CD4-positive, alpha-beta T cell (primary cell): ENCODE data around the gene FAM124A. TPM values are rescaled to one million over a fixed set of nuclear protein-coding genes. Genes with fewer than 3 reads are reported as not detected.

Experiments
- ATAC-seq: fragments of 200-7000 bp; cut with Tn5 transposase; one replicate; pipeline ENCODE4 v1.10.0; 2022; ENCODE audit warnings: mild to moderate bottlenecking; ENCODE audit not compliant: poor library complexity
- CTCF ChIA-PET: fragments of 350-600 bp; sonication (Branson Sonifier 250); formaldehyde crosslinking; loops from one replicate; lab custom pipeline; 2021; ENCODE audit warnings: antibody characterized with exemption, inconsistent platforms; lab: Charles Lee
- POLR2A ChIA-PET: fragments of 350-600 bp; sonication (Branson Sonifier 250); formaldehyde crosslinking; loops from one replicate; lab custom pipeline; 2021; ENCODE audit warnings: antibody characterized with exemption, inconsistent platforms; lab: Charles Lee
- DNase-seq, 14 experiments: peaks; one replicate each; pipeline ENCODE4 v3.0.0-alpha.2; 2013 to 2020; ENCODE audit warnings: mixed read lengths in 2 of 14
- H3K27ac ChIP-seq, 2 donors: one replicate each; pipeline versions ENCODE4 v1.5.1 to v1.7.0; 2013; ENCODE audit warnings: low read length in 2 of 2, low read depth in 1 of 2, mild to moderate bottlenecking in 1 of 2
- H3K27me3 ChIP-seq, 2 experiments: 1 replicate in 1 of 2; 2 replicates in 1 of 2; pipeline versions ENCODE4 v1.6.1 to v1.7.0; 2013; ENCODE audit warnings: low read length in 2 of 2, control low read depth in 1 of 2, mild to moderate bottlenecking in 1 of 2, moderate library complexity in 1 of 2; ENCODE audit not compliant: insufficient read depth in 2 of 2, control insufficient read depth in 1 of 2
- H3K36me3 ChIP-seq: one replicate; pipeline ENCODE4 v1.6.1; 2013; ENCODE audit warnings: low read length, control low read depth; ENCODE audit not compliant: insufficient read depth
- H3K4me1 ChIP-seq: one replicate; pipeline ENCODE4 v1.6.1; 2013; ENCODE audit warnings: low read length, control low read depth; ENCODE audit not compliant: insufficient read depth
- H3K4me3 ChIP-seq: one replicate; pipeline ENCODE4 v1.5.1; 2013; ENCODE audit warnings: mild to moderate bottlenecking, low read length, moderate library complexity
- H3K9me3 ChIP-seq, 2 experiments: 1 replicate in 1 of 2; 2 replicates in 1 of 2; pipeline versions ENCODE4 v1.6.1 to v1.7.0; 2013; ENCODE audit warnings: low read length in 2 of 2, mild to moderate bottlenecking in 2 of 2, control low read depth in 1 of 2, moderate library complexity in 1 of 2; ENCODE audit not compliant: control insufficient read depth in 1 of 2, insufficient read depth in 1 of 2
- H3K27ac Mint-ChIP-seq: one replicate; pipeline ENCODE4 v1.8.0; 2020; ENCODE audit warnings: mixed read lengths
- H3K27me3 Mint-ChIP-seq: one replicate; pipeline ENCODE4 v1.8.0; 2021; ENCODE audit warnings: mixed read lengths
- H3K36me3 Mint-ChIP-seq: one replicate; pipeline ENCODE4 v1.8.0; 2021; ENCODE audit warnings: low read depth, mixed read lengths
- H3K4me1 Mint-ChIP-seq: one replicate; pipeline ENCODE4 v1.8.0; 2021; ENCODE audit warnings: low read depth, mixed read lengths
- H3K4me3 Mint-ChIP-seq: one replicate; pipeline ENCODE4 v1.8.0; 2020; ENCODE audit warnings: mild to moderate bottlenecking, mixed read lengths
- H3K9me3 Mint-ChIP-seq: one replicate; pipeline ENCODE4 v1.8.0; 2020; ENCODE audit warnings: mixed read lengths
- intact Hi-C, 2 experiments: fragments of 100-400 bp; cut with DNase I in 1 of 2; cut with micrococcal nuclease in 1 of 2; formaldehyde crosslinking; loops; one replicate each; pipeline versions ENCODE4 v1.15.1 to v1.9.0; 2023 to 2025; cut with DNase I, micrococcal nuclease
- total RNA-seq, 174 experiments: library from RNA in 2 of 174; stranded (reverse) in 2 of 174; gene quantifications; one replicate each; pipeline ENCODE4 v1.2.3 and lab custom pipeline; 2021 to 2026
- TF ChIP-seq, protein P1 (sequence below): fragments of 200-600 bp; IDR thresholded peaks from one replicate; pipeline ENCODE4 v1.8.0; 2022; ENCODE audit warnings: antibody characterized with exemption, mild to moderate bottlenecking

The FAM124A gene
- total RNA-seq, 2 experiments from 2014 or later: not detected

DNA sequence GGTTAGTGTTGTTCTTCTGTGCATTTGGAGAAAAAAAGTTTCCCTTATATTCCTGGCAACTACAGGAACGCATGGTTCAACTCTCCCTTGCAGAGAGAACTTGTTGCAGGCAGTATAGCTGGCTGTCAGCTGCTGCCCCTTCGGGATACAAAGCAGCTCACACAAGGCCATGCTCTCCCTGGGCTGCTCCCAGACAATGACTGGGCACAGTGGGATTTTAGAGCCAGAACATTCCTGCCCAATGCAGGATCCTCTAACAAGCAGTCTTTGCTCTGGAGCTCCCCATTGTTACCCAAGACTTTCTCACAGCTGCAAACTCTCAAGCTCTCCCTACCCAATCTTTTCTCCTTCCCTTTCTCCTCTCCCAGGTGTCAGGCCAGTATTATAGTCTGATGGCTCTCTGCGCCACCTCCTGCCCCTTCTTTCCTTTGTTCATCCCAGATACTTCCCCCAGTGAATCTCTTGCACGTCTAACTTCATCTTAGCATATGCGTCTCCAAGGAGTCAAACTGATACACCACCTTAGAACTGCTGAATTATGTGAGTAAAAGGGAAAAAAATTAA, 89.8 kb downstream of the FAM124A start:
- Histone ChIP-seq H3K4me3 (no peak overlapping the region), H3K27ac (no peak overlapping the region), H3K9me3 (no peaks in the 10 kb centered on the region), H3K36me3 (no peaks in the 10 kb centered on the region), H3K4me1 (no peaks in the 10 kb centered on the region), H3K27me3 (peaks cover 0 to 7% of the 10 kb centered on the region in 2 experiments)
- Mint-ChIP-seq H3K36me3 (no peaks in the 10 kb centered on the region), H3K4me1 (no peaks in the 10 kb centered on the region), H3K4me3 (no peak overlapping the region), H3K27ac (no peak overlapping the region), H3K27me3 (no peaks in the 10 kb centered on the region), H3K9me3 (no peaks in the 10 kb centered on the region)
- intact Hi-C loops: no loop called here
- DNase-seq (no peak), ATAC-seq (no peak)
- TF ChIP-seq, protein P1, sequence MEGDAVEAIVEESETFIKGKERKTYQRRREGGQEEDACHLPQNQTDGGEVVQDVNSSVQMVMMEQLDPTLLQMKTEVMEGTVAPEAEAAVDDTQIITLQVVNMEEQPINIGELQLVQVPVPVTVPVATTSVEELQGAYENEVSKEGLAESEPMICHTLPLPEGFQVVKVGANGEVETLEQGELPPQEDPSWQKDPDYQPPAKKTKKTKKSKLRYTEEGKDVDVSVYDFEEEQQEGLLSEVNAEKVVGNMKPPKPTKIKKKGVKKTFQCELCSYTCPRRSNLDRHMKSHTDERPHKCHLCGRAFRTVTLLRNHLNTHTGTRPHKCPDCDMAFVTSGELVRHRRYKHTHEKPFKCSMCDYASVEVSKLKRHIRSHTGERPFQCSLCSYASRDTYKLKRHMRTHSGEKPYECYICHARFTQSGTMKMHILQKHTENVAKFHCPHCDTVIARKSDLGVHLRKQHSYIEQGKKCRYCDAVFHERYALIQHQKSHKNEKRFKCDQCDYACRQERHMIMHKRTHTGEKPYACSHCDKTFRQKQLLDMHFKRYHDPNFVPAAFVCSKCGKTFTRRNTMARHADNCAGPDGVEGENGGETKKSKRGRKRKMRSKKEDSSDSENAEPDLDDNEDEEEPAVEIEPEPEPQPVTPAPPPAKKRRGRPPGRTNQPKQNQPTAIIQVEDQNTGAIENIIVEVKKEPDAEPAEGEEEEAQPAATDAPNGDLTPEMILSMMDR: no peak
- POLR2A ChIA-PET: no interaction called here
- CTCF ChIA-PET: no interaction called here

DNA sequence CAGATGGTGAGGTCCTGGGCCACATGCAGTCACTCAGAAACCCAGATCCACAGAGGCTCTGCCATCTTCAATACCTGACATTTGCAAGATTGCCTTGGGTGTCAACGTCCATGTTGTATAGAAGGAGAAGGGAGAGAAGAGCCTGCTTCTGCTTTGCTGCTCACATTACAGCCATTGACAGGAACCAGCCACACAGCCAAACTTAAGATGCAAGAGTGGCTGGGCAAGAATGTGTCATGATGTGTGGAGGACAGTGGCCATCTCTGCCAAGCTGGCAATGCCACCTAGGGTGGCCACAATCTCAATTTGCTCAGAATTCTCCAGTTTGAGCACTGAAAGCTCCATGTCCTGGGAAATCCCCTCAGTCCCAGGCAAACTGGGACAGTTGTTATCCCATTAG, 91.4 kb downstream of the FAM124A start:
- Histone ChIP-seq H3K4me1 (no peaks in the 10 kb centered on the region), H3K9me3 (no peaks in the 10 kb centered on the region), H3K27ac (no peak overlapping the region), H3K36me3 (no peaks in the 10 kb centered on the region), H3K4me3 (no peak overlapping the region), H3K27me3 (peaks cover 0 to 7% of the 10 kb centered on the region in 2 experiments)
- Mint-ChIP-seq H3K4me3 (no peak overlapping the region), H3K9me3 (no peaks in the 10 kb centered on the region), H3K27me3 (no peaks in the 10 kb centered on the region), H3K4me1 (no peaks in the 10 kb centered on the region), H3K36me3 (no peaks in the 10 kb centered on the region), H3K27ac (no peak overlapping the region)
- ATAC-seq (no peak), DNase-seq (no peak)
- intact Hi-C loops: no loop called here
- POLR2A ChIA-PET: no interaction called here
- CTCF ChIA-PET: no interaction called here
- TF ChIP-seq, protein P1: no peak

GRCh38 chr13:51317262-51317661, 95.1 kb downstream of the FAM124A start:
- TF ChIP-seq, protein P1: no peak
- H3K4me3 ChIP-seq: no peak overlapping the region
- intact Hi-C loops: no loop called here
- ChIA-PET POLR2A (no interaction called here), CTCF (no interaction called here)
- Mint-ChIP-seq H3K4me1 (no peaks in the 10 kb centered on the region), H3K4me3 (no peak overlapping the region), H3K36me3 (no peaks in the 10 kb centered on the region), H3K27ac (no peak overlapping the region), H3K27me3 (no peaks in the 10 kb centered on the region), H3K9me3 (no peaks in the 10 kb centered on the region)
- no peaks in the 10 kb centered on the region for H3K4me1 ChIP-seq
- DNase-seq (no peak), ATAC-seq (no peak)
- H3K9me3 ChIP-seq: no peaks in the 10 kb centered on the region
- H3K27me3 ChIP-seq: peaks cover 0 to 2% of the 10 kb centered on the region in 2 experiments
- no peak overlapping the region for H3K27ac ChIP-seq
- H3K36me3 ChIP-seq: no peaks in the 10 kb centered on the region
